Gastrocnemius medialis (tissue), 4 donors: ENCODE measurements around the gene AKAP8L.

Source experiments
- POLR2A ChIP-seq, 2 donors: fragments of 450-650 bp; IDR thresholded peaks; one replicate each; pipeline ENCODE4 v1.6.1; 2017; ENCODE audit warnings: antibody characterized with exemption in 2 of 2, mild to moderate bottlenecking in 2 of 2, moderate library complexity in 2 of 2
- TF ChIP-seq, protein P1 (sequence below), 5 experiments: fragments of 450-650 bp in 3 of 5; fragments of 200-600 bp in 2 of 5; sonication (generic) in 2 of 5; IDR thresholded peaks in 4 of 5; conservative IDR thresholded peaks in 1 of 5; 1 replicate in 4 of 5; 2 replicates in 1 of 5; pipeline ENCODE4 v1.5.1; 2016 to 2019; ENCODE audit warnings: antibody characterized with exemption in 5 of 5, mild to moderate bottlenecking in 3 of 5, moderate library complexity in 3 of 5

DNA sequence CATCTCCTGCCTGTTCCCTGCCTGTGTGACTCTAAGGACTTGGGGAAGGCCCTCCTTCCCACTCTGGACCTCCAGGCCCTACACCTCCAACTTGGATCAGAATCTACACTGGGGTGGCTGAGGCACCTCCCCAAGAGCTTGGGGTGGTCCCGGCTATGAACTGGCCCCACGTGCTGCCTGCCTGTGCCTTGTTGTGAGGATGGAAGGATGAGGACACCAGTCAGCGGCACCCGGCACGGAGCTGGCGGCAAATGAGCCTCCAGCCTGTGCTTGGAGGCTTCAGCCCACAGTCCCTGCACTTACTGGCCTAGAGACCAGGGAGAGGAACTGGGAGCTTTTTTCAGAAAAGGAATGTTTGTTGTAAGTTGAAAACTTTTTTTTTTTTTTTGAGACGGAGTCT, 47.7 kb downstream of the AKAP8L start:
- TF ChIP-seq, protein P1, sequence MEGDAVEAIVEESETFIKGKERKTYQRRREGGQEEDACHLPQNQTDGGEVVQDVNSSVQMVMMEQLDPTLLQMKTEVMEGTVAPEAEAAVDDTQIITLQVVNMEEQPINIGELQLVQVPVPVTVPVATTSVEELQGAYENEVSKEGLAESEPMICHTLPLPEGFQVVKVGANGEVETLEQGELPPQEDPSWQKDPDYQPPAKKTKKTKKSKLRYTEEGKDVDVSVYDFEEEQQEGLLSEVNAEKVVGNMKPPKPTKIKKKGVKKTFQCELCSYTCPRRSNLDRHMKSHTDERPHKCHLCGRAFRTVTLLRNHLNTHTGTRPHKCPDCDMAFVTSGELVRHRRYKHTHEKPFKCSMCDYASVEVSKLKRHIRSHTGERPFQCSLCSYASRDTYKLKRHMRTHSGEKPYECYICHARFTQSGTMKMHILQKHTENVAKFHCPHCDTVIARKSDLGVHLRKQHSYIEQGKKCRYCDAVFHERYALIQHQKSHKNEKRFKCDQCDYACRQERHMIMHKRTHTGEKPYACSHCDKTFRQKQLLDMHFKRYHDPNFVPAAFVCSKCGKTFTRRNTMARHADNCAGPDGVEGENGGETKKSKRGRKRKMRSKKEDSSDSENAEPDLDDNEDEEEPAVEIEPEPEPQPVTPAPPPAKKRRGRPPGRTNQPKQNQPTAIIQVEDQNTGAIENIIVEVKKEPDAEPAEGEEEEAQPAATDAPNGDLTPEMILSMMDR (IDR thresholded peaks at IDR 0.05 in 4 of 5, conservative IDR thresholded peaks at IDR 0.05 in 1 of 5), result no peak
- TF ChIP-seq POLR2A (IDR thresholded peaks at IDR 0.05), result no peak
